Esophagus mucosa (tissue), 1 donor: ENCODE results near the gene CDCA4. TPM values are rescaled to one million over a fixed set of nuclear protein-coding genes. Genes with fewer than 3 reads are reported as not detected.

Experiments used
- total RNA-seq: library from RNA; stranded (reverse); gene quantifications from one replicate; pipeline ENCODE4 v1.2.4, GENCODE V29; 2023
- donor health status: DM: yes; HTN: yes; CAD: no.

CDCA4 gene
- total RNA-seq, 1 donor from 2014 or later = 21.8 TPM

Other genes with a start within 250 kb of the CDCA4 start
- 57.3 TPM for gene AKT1, start 225.3 kb downstream of the CDCA4 start, total RNA-seq
- gene ZBTB42, start 220.0 kb downstream of the CDCA4 start, total RNA-seq = 6.4 TPM
- 28.1 TPM for gene CEP170B, start 155.8 kb downstream of the CDCA4 start, total RNA-seq
- 0.80 TPM for gene PLD4, start 96.2 kb downstream of the CDCA4 start, total RNA-seq
- 184 TPM for gene AHNAK2, start 42.7 kb downstream of the CDCA4 start, total RNA-seq
- gene CLBA1, start 35.3 kb downstream of the CDCA4 start, total RNA-seq = 8.2 TPM
- gene GPR132, start 44.3 kb upstream of the CDCA4 start, total RNA-seq = 0.36 TPM
- 18.9 TPM for gene JAG2, start 147.7 kb upstream of the CDCA4 start, total RNA-seq
- gene NUDT14, start 160.2 kb upstream of the CDCA4 start, total RNA-seq = 14.7 TPM
- gene BTBD6, start 227.4 kb upstream of the CDCA4 start, total RNA-seq = 34.4 TPM